H1 (cell line): ENCODE measurements around the gene BTRC.

ENCODE experiments used
- BACH1 ChIP-seq: IDR thresholded peaks from 2 replicates; pipeline ENCODE4 v1.6.1; 2012; ENCODE audit warnings: low read length, improper control_type of control experiment
- CBX5 ChIP-seq: fragments of 300-800, 300-1000 bp; sonication (generic); IDR thresholded peaks from 2 replicates; pipeline ENCODE4 v1.7.1; 2016; ENCODE audit warnings: antibody characterized with exemption, low read length, low read depth
- CEBPB ChIP-seq: IDR thresholded peaks from 2 replicates; pipeline ENCODE4 v1.6.1; 2012; ENCODE audit warnings: low read depth, low read length
- CHD1 ChIP-seq: IDR thresholded peaks from 2 replicates; pipeline ENCODE4 v1.6.1; 2012; ENCODE audit warnings: low read depth, low read length, improper control_type of control experiment
- FOSL1 ChIP-seq: IDR thresholded peaks from 2 replicates; pipeline ENCODE4 v1.6.1; 2011; ENCODE audit warnings: mild to moderate bottlenecking, low read depth, low read length, moderate library complexity; ENCODE audit not compliant: insufficient read depth
- NANOG ChIP-seq: IDR thresholded peaks from 2 replicates; pipeline ENCODE4 v1.6.1; 2011; ENCODE audit warnings: low read length, low read depth, mild to moderate bottlenecking, inconsistent platforms; ENCODE audit not compliant: insufficient read depth, poor library complexity, severe bottlenecking
- POLR2A ChIP-seq, 2 experiments: IDR thresholded peaks; 1 replicate in 1 of 2; 2 replicates in 1 of 2; pipeline ENCODE4 v1.6.1; 2011; ENCODE audit warnings: low read depth in 2 of 2, low read length in 2 of 2, mild to moderate bottlenecking in 2 of 2; ENCODE audit errors: control extremely low read depth in 1 of 2
- RFX5 ChIP-seq: IDR thresholded peaks from 2 replicates; pipeline ENCODE4 v1.6.1; 2011; ENCODE audit warnings: low read depth, low read length, improper control_type of control experiment, borderline replicate concordance
- SP1 ChIP-seq: IDR thresholded peaks from 2 replicates; pipeline ENCODE4 v1.6.1; 2011; ENCODE audit warnings: low read depth, low read length
- SUZ12 ChIP-seq: fragments of 200-600 bp; sonication (generic); IDR thresholded peaks from 2 replicates; pipeline ENCODE4 v1.6.1; 2012; ENCODE audit warnings: mild to moderate bottlenecking, inconsistent platforms, low read length, moderate library complexity, mixed read lengths
- ZNF274 ChIP-seq: IDR thresholded peaks from 2 replicates; pipeline ENCODE4 v1.7.0; 2012; ENCODE audit warnings: low read length, borderline replicate concordance; ENCODE audit errors: extremely low read depth
- TF ChIP-seq, protein P1 (sequence below), 3 experiments: IDR thresholded peaks; 1 replicate in 2 of 3; 2 replicates in 1 of 3; pipeline versions ENCODE4 v1.5.1 to v1.6.1; 2011; ENCODE audit warnings: low read length in 3 of 3, mild to moderate bottlenecking in 3 of 3, inconsistent platforms in 2 of 3, low read depth in 1 of 3, moderate library complexity in 1 of 3; ENCODE audit not compliant: insufficient read depth in 1 of 3; ENCODE audit errors: control extremely low read depth in 1 of 3

DNA sequence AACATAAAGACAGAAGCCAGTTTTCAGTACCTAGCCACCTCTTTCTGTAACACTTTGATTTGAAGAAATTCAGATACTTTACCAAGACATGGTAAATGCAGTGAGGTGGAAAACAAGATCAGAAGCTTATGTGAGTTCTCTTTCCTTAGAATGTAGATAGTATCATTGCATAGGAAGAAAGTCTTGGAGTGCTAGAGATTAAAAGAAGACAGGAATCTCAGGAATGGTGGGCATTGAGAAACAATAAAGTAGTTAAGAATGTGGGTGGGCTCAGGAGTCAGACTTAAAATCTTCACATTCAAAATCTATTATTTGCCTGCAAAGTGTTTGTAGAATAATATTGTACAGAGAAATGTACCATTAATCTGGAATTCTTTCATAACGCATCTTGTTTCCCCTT is 175.2 kb downstream of the BTRC start:
- TF ChIP-seq POLR2A (IDR thresholded peaks at IDR 0.05; ENCODE audit: control extremely low read depth in 1 of 2, low read depth in 2 of 2, low read length in 2 of 2) (no peak), ZNF274 (no peak), NANOG (no peak), RFX5 (no peak), CHD1 (no peak), BACH1 (no peak), FOSL1 (no peak), CEBPB (no peak), SUZ12 (no peak), CBX5 (no peak), SP1 (no peak)
- TF ChIP-seq, protein P1, sequence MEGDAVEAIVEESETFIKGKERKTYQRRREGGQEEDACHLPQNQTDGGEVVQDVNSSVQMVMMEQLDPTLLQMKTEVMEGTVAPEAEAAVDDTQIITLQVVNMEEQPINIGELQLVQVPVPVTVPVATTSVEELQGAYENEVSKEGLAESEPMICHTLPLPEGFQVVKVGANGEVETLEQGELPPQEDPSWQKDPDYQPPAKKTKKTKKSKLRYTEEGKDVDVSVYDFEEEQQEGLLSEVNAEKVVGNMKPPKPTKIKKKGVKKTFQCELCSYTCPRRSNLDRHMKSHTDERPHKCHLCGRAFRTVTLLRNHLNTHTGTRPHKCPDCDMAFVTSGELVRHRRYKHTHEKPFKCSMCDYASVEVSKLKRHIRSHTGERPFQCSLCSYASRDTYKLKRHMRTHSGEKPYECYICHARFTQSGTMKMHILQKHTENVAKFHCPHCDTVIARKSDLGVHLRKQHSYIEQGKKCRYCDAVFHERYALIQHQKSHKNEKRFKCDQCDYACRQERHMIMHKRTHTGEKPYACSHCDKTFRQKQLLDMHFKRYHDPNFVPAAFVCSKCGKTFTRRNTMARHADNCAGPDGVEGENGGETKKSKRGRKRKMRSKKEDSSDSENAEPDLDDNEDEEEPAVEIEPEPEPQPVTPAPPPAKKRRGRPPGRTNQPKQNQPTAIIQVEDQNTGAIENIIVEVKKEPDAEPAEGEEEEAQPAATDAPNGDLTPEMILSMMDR (IDR thresholded peaks at IDR 0.05; ENCODE audit: control extremely low read depth in 1 of 3, insufficient read depth in 1 of 3, low read depth in 1 of 3, low read length in 3 of 3), result no peak
